ENCODE data around the gene SOCS3. TPM values are rescaled to one million over a fixed set of nuclear protein-coding genes. Genes with fewer than 3 reads are reported as not detected.

The SOCS3 gene
- total RNA-seq, 4 donors from 2014 or later = 23.7 to 76.5 (median 59.7) TPM

DNA sequence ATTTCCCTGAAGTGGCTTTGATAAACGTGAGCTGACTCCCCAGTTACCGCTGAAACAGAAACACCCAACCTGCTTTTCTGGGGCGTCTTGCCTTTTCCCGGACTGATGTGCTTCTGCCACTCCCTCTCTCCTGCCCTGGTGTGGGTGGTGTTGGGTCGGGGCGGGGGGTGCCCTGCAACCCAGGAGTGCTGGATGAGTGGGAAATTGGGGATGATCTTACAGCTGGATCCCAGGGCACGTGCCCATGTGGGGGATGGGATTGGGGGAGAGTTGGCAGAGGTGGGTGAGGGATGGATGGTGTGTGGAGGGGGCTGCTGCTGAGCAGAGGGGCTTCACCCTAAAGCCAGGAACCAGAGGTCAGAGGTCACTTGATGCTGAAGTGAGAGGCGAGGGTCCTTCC is 47.0 kb upstream of the SOCS3 start:
- DNase-seq (ENCODE audit: low spot score in 2 of 2) = no peak
- no peaks in the 10 kb centered on the region for H3K9me3 ChIP-seq
- no peak overlapping the region for H3K27ac ChIP-seq
- 83 to 92% methylated on average over 6 to 8 of the region's 8 CpGs for WGBS, 2 donors
- H3K4me1 ChIP-seq = peaks cover 0 to 36% (median 9%) of the 10 kb centered on the region in 4 donors
- H3K27me3 ChIP-seq = no peaks in the 10 kb centered on the region
- TF ChIP-seq, protein P1, sequence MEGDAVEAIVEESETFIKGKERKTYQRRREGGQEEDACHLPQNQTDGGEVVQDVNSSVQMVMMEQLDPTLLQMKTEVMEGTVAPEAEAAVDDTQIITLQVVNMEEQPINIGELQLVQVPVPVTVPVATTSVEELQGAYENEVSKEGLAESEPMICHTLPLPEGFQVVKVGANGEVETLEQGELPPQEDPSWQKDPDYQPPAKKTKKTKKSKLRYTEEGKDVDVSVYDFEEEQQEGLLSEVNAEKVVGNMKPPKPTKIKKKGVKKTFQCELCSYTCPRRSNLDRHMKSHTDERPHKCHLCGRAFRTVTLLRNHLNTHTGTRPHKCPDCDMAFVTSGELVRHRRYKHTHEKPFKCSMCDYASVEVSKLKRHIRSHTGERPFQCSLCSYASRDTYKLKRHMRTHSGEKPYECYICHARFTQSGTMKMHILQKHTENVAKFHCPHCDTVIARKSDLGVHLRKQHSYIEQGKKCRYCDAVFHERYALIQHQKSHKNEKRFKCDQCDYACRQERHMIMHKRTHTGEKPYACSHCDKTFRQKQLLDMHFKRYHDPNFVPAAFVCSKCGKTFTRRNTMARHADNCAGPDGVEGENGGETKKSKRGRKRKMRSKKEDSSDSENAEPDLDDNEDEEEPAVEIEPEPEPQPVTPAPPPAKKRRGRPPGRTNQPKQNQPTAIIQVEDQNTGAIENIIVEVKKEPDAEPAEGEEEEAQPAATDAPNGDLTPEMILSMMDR (IDR thresholded peaks at IDR 0.05) = no peak
- TF ChIP-seq POLR2A (IDR thresholded peaks at IDR 0.05) = no peak
- no peak for TF ChIP-seq EP300 (IDR thresholded peaks at IDR 0.05)
- peaks cover 0 to 64% (median 0%) of the 10 kb centered on the region in 3 donors for H3K36me3 ChIP-seq
- H3K4me3 ChIP-seq = no peak overlapping the region

- Histone ChIP-seq H3K27me3 (no peaks in the 10 kb centered on the region), H3K27ac (no peak overlapping the region), H3K9me3 (no peaks in the 10 kb centered on the region), H3K4me1 (peaks cover 0 to 34% (median 7%) of the 10 kb centered on the region in 4 donors), H3K36me3 (peaks cover 0 to 68% (median 0%) of the 10 kb centered on the region in 3 donors), H3K4me3 (no peak overlapping the region)
- 89 to 98% methylated on average over 6 of the region's 6 CpGs for WGBS, 2 donors
- TF ChIP-seq, protein P1 (IDR thresholded peaks at IDR 0.05) = no peak
- TF ChIP-seq POLR2A (IDR thresholded peaks at IDR 0.05) (no peak), EP300 (IDR thresholded peaks at IDR 0.05) (no peak)
- no peak for DNase-seq (ENCODE audit: low spot score in 2 of 2)
Observed at GRCh38 chr17:78406396-78406795, 46.5 kb upstream of the SOCS3 start.

GRCh38 chr17:78403822-78404221 is 43.9 kb upstream of the SOCS3 start:
- no peak overlapping the region for H3K4me3 ChIP-seq
- H3K36me3 ChIP-seq = peaks cover 3 to 94% (median 16%) of the 10 kb centered on the region in 3 donors
- peaks cover 0 to 17% (median 2%) of the 10 kb centered on the region in 4 donors for H3K4me1 ChIP-seq
- H3K27me3 ChIP-seq = no peaks in the 10 kb centered on the region
- TF ChIP-seq EP300 (IDR thresholded peaks at IDR 0.05) (no peak), POLR2A (IDR thresholded peaks at IDR 0.05) (no peak)
- TF ChIP-seq, protein P1 (IDR thresholded peaks at IDR 0.05) = no peak
- H3K9me3 ChIP-seq = no peaks in the 10 kb centered on the region
- no peak overlapping the region for H3K27ac ChIP-seq
- WGBS, 2 donors = 94 to 96% methylated on average over 10 to 12 of the region's 14 CpGs
- DNase-seq (ENCODE audit: low spot score in 2 of 2) = no peak

DNA sequence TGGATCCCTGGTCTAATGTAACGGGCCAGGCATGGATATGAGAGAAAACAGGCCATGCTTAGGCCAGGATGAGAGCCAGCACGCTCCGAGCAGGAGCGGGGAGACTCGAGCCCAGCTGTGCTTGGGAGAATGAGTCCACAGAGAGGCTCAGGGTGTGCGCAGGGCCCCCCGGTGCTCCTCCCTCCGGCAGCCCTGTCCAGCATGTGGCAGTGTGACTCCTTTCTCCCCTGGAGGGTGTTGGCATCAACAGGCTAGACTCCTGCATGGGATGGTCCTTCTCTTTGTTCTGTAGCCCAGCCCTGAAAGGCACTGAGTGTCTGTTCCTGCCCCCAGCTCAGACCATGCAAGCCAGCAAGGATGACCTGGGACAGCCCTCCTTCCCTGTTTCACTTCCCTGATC is 42.0 kb upstream of the SOCS3 start:
- DNase-seq (ENCODE audit: low spot score in 2 of 2) = no peak
- TF ChIP-seq EP300 (IDR thresholded peaks at IDR 0.05) (no peak), POLR2A (IDR thresholded peaks at IDR 0.05) (no peak)
- H3K27me3 ChIP-seq = no peaks in the 10 kb centered on the region
- no peak overlapping the region for H3K27ac ChIP-seq
- WGBS, 2 donors = 50 to 86% methylated on average over 5 to 7 of the region's 8 CpGs
- no peaks in the 10 kb centered on the region for H3K9me3 ChIP-seq
- H3K36me3 ChIP-seq = peaks cover 3 to 96% (median 20%) of the 10 kb centered on the region in 3 donors
- no peak overlapping the region for H3K4me3 ChIP-seq
- H3K4me1 ChIP-seq = peaks cover 0 to 16% (median 5%) of the 10 kb centered on the region in 4 donors

DNA sequence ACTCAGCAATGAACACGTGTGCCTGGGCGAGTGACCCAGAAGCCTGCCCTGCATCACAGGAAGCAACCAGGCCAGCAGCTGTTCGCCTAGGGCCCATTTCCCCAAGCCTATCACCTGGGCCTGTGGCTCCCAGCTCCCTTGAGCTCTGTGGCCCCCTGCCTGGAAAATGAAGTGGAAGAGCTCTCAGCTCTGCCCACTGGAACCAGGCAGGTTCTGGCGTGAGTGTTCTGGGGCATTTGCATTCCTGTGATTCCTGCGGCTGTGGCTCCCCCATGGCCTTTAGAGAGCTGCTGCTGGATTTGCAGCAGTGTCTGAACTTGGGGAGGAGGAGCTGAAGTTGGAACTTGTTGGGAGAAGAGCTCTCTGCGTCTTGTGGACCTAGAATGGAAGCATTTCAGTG is 41.4 kb upstream of the SOCS3 start:
- TF ChIP-seq, protein P1 (IDR thresholded peaks at IDR 0.05) = no peak
- no peak for TF ChIP-seq EP300 (IDR thresholded peaks at IDR 0.05)
- TF ChIP-seq POLR2A (IDR thresholded peaks at IDR 0.05) = no peak
- no peak overlapping the region for H3K4me3 ChIP-seq
- peaks cover 3 to 96% (median 20%) of the 10 kb centered on the region in 3 donors for H3K36me3 ChIP-seq
- peaks cover 0 to 22% (median 7%) of the 10 kb centered on the region in 4 donors for H3K4me1 ChIP-seq
- no peaks in the 10 kb centered on the region for H3K27me3 ChIP-seq
- H3K27ac ChIP-seq = no peak overlapping the region
- no peak for DNase-seq (ENCODE audit: low spot score in 2 of 2)
- 49 to 54% methylated on average over 4 to 6 of the region's 6 CpGs for WGBS, 2 donors
- H3K9me3 ChIP-seq = no peaks in the 10 kb centered on the region

All from tibial nerve (tissue), 4 donors.